ENCODE measurements around the gene AGXT2. TPM values are rescaled to one million over a fixed set of nuclear protein-coding genes. Genes with fewer than 3 reads are reported as not detected.
"Not testable (repeated sequence)": the region's sequence is repeated elsewhere in the genome, so short reads cannot be mapped to it uniquely, and the experiment has no call there.

Gene AGXT2
- total RNA-seq, 5 donors from 2014 or later (not counting 1 experiment from before 2014, with no cell fraction given), result not detected

- H3K4me3 Mint-ChIP-seq; H3K36me3 ChIP-seq (ENCODE audit: control insufficient read depth in 2 of 2, extremely low read depth in 1 of 2, insufficient read depth in 1 of 2, low read length in 1 of 2); H3K9me3 Mint-ChIP-seq; POLR2A ChIA-PET; ATAC-seq (replicated peaks in 1 of 4); H3K27ac Mint-ChIP-seq; H3K27me3 Mint-ChIP-seq; H3K27me3 ChIP-seq (replicated peaks in 1 of 2; ENCODE audit: control insufficient read depth in 2 of 2, extremely low read depth in 1 of 2, insufficient read depth in 2 of 2, low read length in 1 of 2); H3K4me1 Mint-ChIP-seq; H3K9me3 ChIP-seq; DNase-seq; H3K4me1 ChIP-seq (ENCODE audit: control insufficient read depth in 1 of 2, extremely low read depth in 1 of 2, insufficient read depth in 2 of 2, low read length in 2 of 2); H3K27ac ChIP-seq (ENCODE audit: low read length); H3K4me3 ChIP-seq (ENCODE audit: control insufficient read depth in 1 of 2, extremely low read depth in 1 of 2, low read length in 1 of 2); CTCF ChIA-PET: not testable (repeated sequence)
- no CpG with 5 or more reads among the region's 4 CpGs for WGBS (ENCODE audit: insufficient coverage)
- peaks cover 11% of the 10 kb centered on the region for H3K36me3 Mint-ChIP-seq
Observed at GRCh38 chr5:34971655-34972054, 76.1 kb downstream of the AGXT2 start.

- H3K27ac Mint-ChIP-seq, result no peak overlapping the region
Observed at GRCh38 chr5:34970552-34970951, 77.2 kb downstream of the AGXT2 start.

GRCh38 chr5:34968258-34968657, 79.5 kb downstream of the AGXT2 start:
- no peak overlapping the region for H3K27ac ChIP-seq (ENCODE audit: low read length)

More at GRCh38 chr5:34970552-34970951, 77.2 kb downstream of the AGXT2 start:
- DNase-seq (no peak), ATAC-seq (replicated peaks in 1 of 4) (no peak)
- no peaks in the 10 kb centered on the region for H3K4me1 ChIP-seq (ENCODE audit: control insufficient read depth in 1 of 2, extremely low read depth in 1 of 2, insufficient read depth in 2 of 2, low read length in 2 of 2)
- peaks cover 2 to 13% (median 11%) of the 10 kb centered on the region in 3 donors for H3K9me3 Mint-ChIP-seq
- H3K4me3 Mint-ChIP-seq, result no peak overlapping the region
- H3K9me3 ChIP-seq, result no peaks in the 10 kb centered on the region
- POLR2A ChIA-PET, result no interaction called here
- WGBS (ENCODE audit: insufficient coverage), result no CpG with 5 or more reads among the region's 1 CpG
- no peak overlapping the region for H3K4me3 ChIP-seq (ENCODE audit: control insufficient read depth in 1 of 2, extremely low read depth in 1 of 2, low read length in 1 of 2)
- H3K27me3 ChIP-seq (replicated peaks in 1 of 2; ENCODE audit: control insufficient read depth in 2 of 2, extremely low read depth in 1 of 2, insufficient read depth in 2 of 2, low read length in 1 of 2), result no peaks in the 10 kb centered on the region
- peaks cover 22% of the 10 kb centered on the region for H3K36me3 Mint-ChIP-seq
- H3K4me1 Mint-ChIP-seq, result no peaks in the 10 kb centered on the region
- no peaks in the 10 kb centered on the region for H3K36me3 ChIP-seq (ENCODE audit: control insufficient read depth in 2 of 2, extremely low read depth in 1 of 2, insufficient read depth in 1 of 2, low read length in 1 of 2)
- CTCF ChIA-PET, result no interaction called here
- H3K27ac ChIP-seq (ENCODE audit: low read length), result no peak overlapping the region
- no peaks in the 10 kb centered on the region for H3K27me3 Mint-ChIP-seq

GRCh38 chr5:34967540-34967939, 80.2 kb downstream of the AGXT2 start:
- H3K27ac Mint-ChIP-seq, result no peak overlapping the region
- peaks cover 26% of the 10 kb centered on the region for H3K36me3 Mint-ChIP-seq

More at GRCh38 chr5:34968258-34968657, 79.5 kb downstream of the AGXT2 start:
- H3K4me1 Mint-ChIP-seq, result no peaks in the 10 kb centered on the region
- Histone ChIP-seq H3K9me3 (no peaks in the 10 kb centered on the region), H3K27me3 (replicated peaks in 1 of 2; ENCODE audit: control insufficient read depth in 2 of 2, extremely low read depth in 1 of 2, insufficient read depth in 2 of 2, low read length in 1 of 2) (no peaks in the 10 kb centered on the region), H3K4me1 (ENCODE audit: control insufficient read depth in 1 of 2, extremely low read depth in 1 of 2, insufficient read depth in 2 of 2, low read length in 2 of 2) (no peaks in the 10 kb centered on the region), H3K36me3 (ENCODE audit: control insufficient read depth in 2 of 2, extremely low read depth in 1 of 2, insufficient read depth in 1 of 2, low read length in 1 of 2) (no peaks in the 10 kb centered on the region), H3K4me3 (ENCODE audit: control insufficient read depth in 1 of 2, extremely low read depth in 1 of 2, low read length in 1 of 2) (no peak overlapping the region)
- CTCF ChIA-PET, result no interaction called here
- 94% methylated on average over 2 of the region's 2 CpGs for WGBS (ENCODE audit: insufficient coverage)
- no peak overlapping the region for H3K27ac Mint-ChIP-seq
- no peak for ATAC-seq (replicated peaks in 1 of 4)
- H3K9me3 Mint-ChIP-seq, result peaks cover 2 to 14% (median 11%) of the 10 kb centered on the region in 3 donors
- no peaks in the 10 kb centered on the region for H3K27me3 Mint-ChIP-seq
- peaks cover 26% of the 10 kb centered on the region for H3K36me3 Mint-ChIP-seq
- no peak overlapping the region for H3K4me3 Mint-ChIP-seq
- POLR2A ChIA-PET, result no interaction called here
- DNase-seq, result no peak

GRCh38 chr5:34959323-34959722, 88.4 kb downstream of the AGXT2 start:
- ChIA-PET POLR2A (interaction anchor here in 1 of 2 donors (0.6 kb wide), 1 partner anchor 677 kb away, joined by 8 read pairs; no protein-coding TSS in a partner anchor), CTCF (no interaction called here)
- peak in 1 of 4 experiments; percentile 37 for ATAC-seq (replicated peaks in 1 of 4)
- no peaks in the 10 kb centered on the region for H3K4me1 ChIP-seq (ENCODE audit: control insufficient read depth in 1 of 2, extremely low read depth in 1 of 2, insufficient read depth in 2 of 2, low read length in 2 of 2)
- H3K27me3 ChIP-seq (replicated peaks in 1 of 2; ENCODE audit: control insufficient read depth in 2 of 2, extremely low read depth in 1 of 2, insufficient read depth in 2 of 2, low read length in 1 of 2), result no peaks in the 10 kb centered on the region
- no peak for DNase-seq
- H3K36me3 Mint-ChIP-seq, result peaks cover 17% of the 10 kb centered on the region
- no peak overlapping the region for H3K4me3 ChIP-seq (ENCODE audit: control insufficient read depth in 1 of 2, extremely low read depth in 1 of 2, low read length in 1 of 2)
- H3K9me3 Mint-ChIP-seq, result no peaks in the 10 kb centered on the region
- no peak overlapping the region for H3K4me3 Mint-ChIP-seq
- H3K27ac Mint-ChIP-seq, result peak overlapping the region in 1 of 2 donors; percentile 44
- no peaks in the 10 kb centered on the region for H3K27me3 Mint-ChIP-seq
- peaks cover 0 to 3% of the 10 kb centered on the region in 2 donors for H3K36me3 ChIP-seq (ENCODE audit: control insufficient read depth in 2 of 2, extremely low read depth in 1 of 2, insufficient read depth in 1 of 2, low read length in 1 of 2)
- no peak overlapping the region for H3K27ac ChIP-seq (ENCODE audit: low read length)
- peaks cover 0 to 11% (median 8%) of the 10 kb centered on the region in 3 donors for H3K4me1 Mint-ChIP-seq
- H3K9me3 ChIP-seq, result no peaks in the 10 kb centered on the region
- WGBS (ENCODE audit: insufficient coverage), result no CpG with 5 or more reads among the region's 1 CpG

More at GRCh38 chr5:34967540-34967939, 80.2 kb downstream of the AGXT2 start:
- Histone ChIP-seq H3K9me3 (no peaks in the 10 kb centered on the region), H3K4me3 (ENCODE audit: control insufficient read depth in 1 of 2, extremely low read depth in 1 of 2, low read length in 1 of 2) (no peak overlapping the region), H3K4me1 (ENCODE audit: control insufficient read depth in 1 of 2, extremely low read depth in 1 of 2, insufficient read depth in 2 of 2, low read length in 2 of 2) (no peaks in the 10 kb centered on the region), H3K36me3 (ENCODE audit: control insufficient read depth in 2 of 2, extremely low read depth in 1 of 2, insufficient read depth in 1 of 2, low read length in 1 of 2) (no peaks in the 10 kb centered on the region), H3K27me3 (replicated peaks in 1 of 2; ENCODE audit: control insufficient read depth in 2 of 2, extremely low read depth in 1 of 2, insufficient read depth in 2 of 2, low read length in 1 of 2) (no peaks in the 10 kb centered on the region), H3K27ac (ENCODE audit: low read length) (no peak overlapping the region)
- H3K4me3 Mint-ChIP-seq, result no peak overlapping the region
- WGBS (ENCODE audit: insufficient coverage), result 100% methylated on average over 1 of the region's 4 CpGs
- H3K9me3 Mint-ChIP-seq, result peaks cover 2 to 14% (median 11%) of the 10 kb centered on the region in 3 donors
- no peak for DNase-seq
- no peak for ATAC-seq (replicated peaks in 1 of 4)
- POLR2A ChIA-PET, result no interaction called here
- no peaks in the 10 kb centered on the region for H3K27me3 Mint-ChIP-seq
- H3K4me1 Mint-ChIP-seq, result no peaks in the 10 kb centered on the region
- CTCF ChIA-PET, result no interaction called here

GRCh38 chr5:34957857-34958690, 89.7 kb downstream of the AGXT2 start:
- peaks cover 19% of the 10 kb centered on the region for H3K36me3 Mint-ChIP-seq
- Histone ChIP-seq H3K27me3 (replicated peaks in 1 of 2; ENCODE audit: control insufficient read depth in 2 of 2, extremely low read depth in 1 of 2, insufficient read depth in 2 of 2, low read length in 1 of 2) (no peaks in the 10 kb centered on the region), H3K36me3 (ENCODE audit: control insufficient read depth in 2 of 2, extremely low read depth in 1 of 2, insufficient read depth in 1 of 2, low read length in 1 of 2) (peaks cover 0 to 8% of the 10 kb centered on the region in 2 donors), H3K4me1 (ENCODE audit: control insufficient read depth in 1 of 2, extremely low read depth in 1 of 2, insufficient read depth in 2 of 2, low read length in 2 of 2) (no peaks in the 10 kb centered on the region), H3K27ac (ENCODE audit: low read length) (no peak overlapping the region), H3K4me3 (ENCODE audit: control insufficient read depth in 1 of 2, extremely low read depth in 1 of 2, low read length in 1 of 2) (no peak overlapping the region), H3K9me3 (no peaks in the 10 kb centered on the region)
- ChIA-PET CTCF (no interaction called here), POLR2A (no interaction called here)
- no peaks in the 10 kb centered on the region for H3K27me3 Mint-ChIP-seq
- ATAC-seq (replicated peaks in 1 of 4), result peak in 3 of 4 experiments; percentile 40 to 66 (median 63)
- H3K27ac Mint-ChIP-seq, result peak overlapping the region; percentile 30 to 47
- WGBS (ENCODE audit: insufficient coverage), result 75% methylated on average over 2 of the region's 5 CpGs
- no peaks in the 10 kb centered on the region for H3K9me3 Mint-ChIP-seq
- H3K4me1 Mint-ChIP-seq, result peaks cover 0 to 11% (median 8%) of the 10 kb centered on the region in 3 donors
- peak in 3 of 35 experiments; percentile 2 to 25 (median 3) for DNase-seq
- H3K4me3 Mint-ChIP-seq, result no peak overlapping the region

All from T-cell (primary cell).